ENCODE results near the gene PVALB. TPM values are rescaled to one million over a fixed set of nuclear protein-coding genes. Genes with fewer than 3 reads are reported as not detected.

PVALB gene
- total RNA-seq, 3 donors from 2014 or later (not counting 1 experiment from before 2014, with no cell fraction given), result 0.99 TPM; not detected in 2

- peaks cover 15 to 17% of the 10 kb centered on the region in 2 donors for H3K27me3 Mint-ChIP-seq (ENCODE audit: low read depth in 2 of 2)
- no peaks in the 10 kb centered on the region for H3K4me1 Mint-ChIP-seq
- H3K27ac ChIP-seq (ENCODE audit: low read length), result no peak overlapping the region
- H3K9me3 ChIP-seq (ENCODE audit: control insufficient read depth, insufficient read depth, low read length), result no peaks in the 10 kb centered on the region
- DNase-seq (no peak), ATAC-seq (no peak)
- H3K4me3 Mint-ChIP-seq, result no peak overlapping the region
- no peak overlapping the region for H3K27ac Mint-ChIP-seq
- no peaks in the 10 kb centered on the region for H3K36me3 ChIP-seq (ENCODE audit: control insufficient read depth, insufficient read depth, low read length)
- TF ChIP-seq CTCF (IDR thresholded peaks at IDR 0.05), result no peak
- no peaks in the 10 kb centered on the region for H3K4me1 ChIP-seq (ENCODE audit: control insufficient read depth, insufficient read depth, low read length)
- intact Hi-C loops (cut with micrococcal nuclease), result no loop called here
- no peaks in the 10 kb centered on the region for H3K27me3 ChIP-seq (ENCODE audit: control insufficient read depth, insufficient read depth, low read length)
- no peaks in the 10 kb centered on the region for H3K36me3 Mint-ChIP-seq
- 95% methylated on average over 6 of the region's 7 CpGs for WGBS (ENCODE audit: insufficient coverage)
- no peak overlapping the region for H3K4me3 ChIP-seq (ENCODE audit: low read length)
- no peaks in the 10 kb centered on the region for H3K9me3 Mint-ChIP-seq
Measured at GRCh38 chr22:36807627-36808026, 9.2 kb downstream of the PVALB start.

GRCh38 chr22:36806835-36807234, 10.0 kb downstream of the PVALB start:
- DNase-seq, result no peak
- 79% methylated on average over 6 of the region's 6 CpGs for WGBS (ENCODE audit: insufficient coverage)
- Histone ChIP-seq H3K27me3 (ENCODE audit: control insufficient read depth, insufficient read depth, low read length) (no peaks in the 10 kb centered on the region), H3K4me3 (ENCODE audit: low read length) (no peak overlapping the region), H3K36me3 (ENCODE audit: control insufficient read depth, insufficient read depth, low read length) (no peaks in the 10 kb centered on the region), H3K4me1 (ENCODE audit: control insufficient read depth, insufficient read depth, low read length) (no peaks in the 10 kb centered on the region), H3K9me3 (ENCODE audit: control insufficient read depth, insufficient read depth, low read length) (no peaks in the 10 kb centered on the region), H3K27ac (ENCODE audit: low read length) (no peak overlapping the region)
- intact Hi-C loops (cut with micrococcal nuclease), result no loop called here
- H3K27ac Mint-ChIP-seq, result no peak overlapping the region
- H3K4me1 Mint-ChIP-seq, result no peaks in the 10 kb centered on the region
- H3K9me3 Mint-ChIP-seq, result no peaks in the 10 kb centered on the region
- TF ChIP-seq CTCF (IDR thresholded peaks at IDR 0.05), result no peak
- H3K4me3 Mint-ChIP-seq, result no peak overlapping the region
- peaks cover 13 to 14% of the 10 kb centered on the region in 2 donors for H3K27me3 Mint-ChIP-seq (ENCODE audit: low read depth in 2 of 2)
- H3K36me3 Mint-ChIP-seq, result no peaks in the 10 kb centered on the region
- no peak for ATAC-seq

- Mint-ChIP-seq H3K4me1 (no peaks in the 10 kb centered on the region), H3K27me3 (ENCODE audit: low read depth in 2 of 2) (peaks cover 15 to 21% of the 10 kb centered on the region in 2 donors), H3K27ac (no peak overlapping the region), H3K36me3 (no peaks in the 10 kb centered on the region), H3K4me3 (no peak overlapping the region), H3K9me3 (no peaks in the 10 kb centered on the region)
- no peak for DNase-seq
- Histone ChIP-seq H3K27ac (ENCODE audit: low read length) (no peak overlapping the region), H3K4me1 (ENCODE audit: control insufficient read depth, insufficient read depth, low read length) (peaks cover under 1% of the 10 kb centered on the region), H3K4me3 (ENCODE audit: low read length) (no peak overlapping the region), H3K36me3 (ENCODE audit: control insufficient read depth, insufficient read depth, low read length) (no peaks in the 10 kb centered on the region), H3K9me3 (ENCODE audit: control insufficient read depth, insufficient read depth, low read length) (no peaks in the 10 kb centered on the region), H3K27me3 (ENCODE audit: control insufficient read depth, insufficient read depth, low read length) (no peaks in the 10 kb centered on the region)
- TF ChIP-seq CTCF (IDR thresholded peaks at IDR 0.05), result no peak
- intact Hi-C loops (cut with micrococcal nuclease), result no loop called here
- ATAC-seq, result no peak
- WGBS (ENCODE audit: insufficient coverage), result no CpG with 5 or more reads among the region's 1 CpG
Measured at GRCh38 chr22:36803358-36803757, 13.5 kb downstream of the PVALB start.

GRCh38 chr22:36798674-36799066, 18.2 kb downstream of the PVALB start:
- no peak for TF ChIP-seq CTCF (IDR thresholded peaks at IDR 0.05)
- Histone ChIP-seq H3K27ac (ENCODE audit: low read length) (no peak overlapping the region), H3K9me3 (ENCODE audit: control insufficient read depth, insufficient read depth, low read length) (no peaks in the 10 kb centered on the region), H3K4me1 (ENCODE audit: control insufficient read depth, insufficient read depth, low read length) (peaks cover 8% of the 10 kb centered on the region), H3K27me3 (ENCODE audit: control insufficient read depth, insufficient read depth, low read length) (no peaks in the 10 kb centered on the region), H3K36me3 (ENCODE audit: control insufficient read depth, insufficient read depth, low read length) (no peaks in the 10 kb centered on the region), H3K4me3 (ENCODE audit: low read length) (no peak overlapping the region)
- 88% methylated on average over 11 of the region's 11 CpGs for WGBS (ENCODE audit: insufficient coverage)
- Mint-ChIP-seq H3K4me3 (no peak overlapping the region), H3K27me3 (ENCODE audit: low read depth in 2 of 2) (peaks cover 8 to 16% of the 10 kb centered on the region in 2 donors), H3K27ac (no peak overlapping the region), H3K36me3 (no peaks in the 10 kb centered on the region), H3K4me1 (no peaks in the 10 kb centered on the region), H3K9me3 (no peaks in the 10 kb centered on the region)
- intact Hi-C loops (cut with micrococcal nuclease), result no loop called here
- no peak for ATAC-seq
- DNase-seq, result no peak
